ENCODE measurements around the gene CAPNS1.

- peak; percentile 52 to 70 (median 64) for TF ChIP-seq POLR2AphosphoS5 (IDR thresholded peaks at IDR 0.05)
- no peak for TF ChIP-seq CTCF (IDR thresholded peaks at IDR 0.05)
These were observed 1.4 kb downstream of the CAPNS1 start for GRCh38 chr19:36141039-36141927.

Measured in stomach (tissue), 4 donors.